H1 (cell line): Measurements from ENCODE around the gene RAP1A.

Experiments
- BCL11A ChIP-seq, 2 experiments: IDR thresholded peaks; one replicate each; pipeline ENCODE4 v1.6.1; 2011; ENCODE audit warnings: low read depth in 2 of 2, low read length in 2 of 2, mild to moderate bottlenecking in 2 of 2
- EZH2 ChIP-seq: fragments of 200-600 bp; sonication (generic); IDR thresholded peaks from 2 replicates; pipeline ENCODE4 v1.7.1; 2012; ENCODE audit warnings: low read depth, mild to moderate bottlenecking, moderate library complexity, low read length, inconsistent platforms; ENCODE audit not compliant: severe bottlenecking
- NRF1 ChIP-seq: IDR thresholded peaks from 2 replicates; pipeline ENCODE4 v1.6.1; 2011; ENCODE audit warnings: mild to moderate bottlenecking, low read depth, low read length, improper control_type of control experiment
- PHF8 ChIP-seq: fragments of 200-600 bp; sonication (generic); conservative IDR thresholded peaks from 2 replicates; pipeline ENCODE4 v1.7.1; 2012; ENCODE audit warnings: low read depth, mild to moderate bottlenecking, inconsistent platforms, low read length, moderate library complexity
- POLR2A ChIP-seq, 2 experiments: IDR thresholded peaks; 1 replicate in 1 of 2; 2 replicates in 1 of 2; pipeline ENCODE4 v1.6.1; 2011; ENCODE audit warnings: low read depth in 2 of 2, low read length in 2 of 2, mild to moderate bottlenecking in 2 of 2; ENCODE audit errors: control extremely low read depth in 1 of 2
- RXRA ChIP-seq: IDR thresholded peaks from 2 replicates; pipeline ENCODE4 v1.6.1; 2011; ENCODE audit warnings: low read depth, mild to moderate bottlenecking, low read length, moderate library complexity; ENCODE audit not compliant: insufficient read depth
- TAF1 ChIP-seq: IDR thresholded peaks from 2 replicates; pipeline ENCODE4 v1.6.1; 2011; ENCODE audit warnings: mild to moderate bottlenecking, low read depth, low read length
- ZNF274 ChIP-seq: IDR thresholded peaks from 2 replicates; pipeline ENCODE4 v1.7.0; 2012; ENCODE audit warnings: low read length, borderline replicate concordance; ENCODE audit errors: extremely low read depth
- TF ChIP-seq, protein P1 (sequence below), 3 experiments: IDR thresholded peaks; 1 replicate in 2 of 3; 2 replicates in 1 of 3; pipeline versions ENCODE4 v1.5.1 to v1.6.1; 2011; ENCODE audit warnings: low read length in 3 of 3, mild to moderate bottlenecking in 3 of 3, inconsistent platforms in 2 of 3, low read depth in 1 of 3, moderate library complexity in 1 of 3; ENCODE audit not compliant: insufficient read depth in 1 of 3; ENCODE audit errors: control extremely low read depth in 1 of 3
- TF ChIP-seq, protein P2 (sequence below): IDR thresholded peaks from 2 replicates; pipeline ENCODE4 v1.6.1; 2011; ENCODE audit warnings: low read depth, mild to moderate bottlenecking, low read length; ENCODE audit not compliant: insufficient read depth

DNA sequence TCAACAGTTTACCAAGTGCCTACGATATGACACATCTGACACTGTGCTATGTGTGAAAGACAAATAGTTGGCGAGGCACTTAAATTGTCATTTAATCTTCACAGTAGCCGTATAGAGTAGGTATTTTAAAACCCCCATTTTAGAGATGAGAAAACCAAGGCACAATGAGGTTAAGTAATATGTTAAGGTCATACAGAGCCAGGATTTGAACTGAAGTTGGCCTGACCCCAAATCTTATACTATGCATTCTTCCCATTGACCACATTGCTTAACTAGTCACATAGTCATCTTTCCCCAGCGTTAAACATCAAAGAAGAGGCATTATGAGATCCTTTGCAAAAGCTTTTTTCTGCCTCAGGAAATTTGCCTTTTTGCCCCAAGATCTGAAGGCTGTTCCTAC lies 115.7 kb downstream of the RAP1A start:
- TF ChIP-seq EZH2 (no peak), BCL11A (IDR thresholded peaks at IDR 0.05; ENCODE audit: low read depth in 2 of 2, low read length in 2 of 2) (no peak), NRF1 (no peak), TAF1 (no peak), RXRA (no peak), ZNF274 (no peak), POLR2A (IDR thresholded peaks at IDR 0.05; ENCODE audit: control extremely low read depth in 1 of 2, low read depth in 2 of 2, low read length in 2 of 2) (no peak), PHF8 (no peak)
- TF ChIP-seq, protein P1, sequence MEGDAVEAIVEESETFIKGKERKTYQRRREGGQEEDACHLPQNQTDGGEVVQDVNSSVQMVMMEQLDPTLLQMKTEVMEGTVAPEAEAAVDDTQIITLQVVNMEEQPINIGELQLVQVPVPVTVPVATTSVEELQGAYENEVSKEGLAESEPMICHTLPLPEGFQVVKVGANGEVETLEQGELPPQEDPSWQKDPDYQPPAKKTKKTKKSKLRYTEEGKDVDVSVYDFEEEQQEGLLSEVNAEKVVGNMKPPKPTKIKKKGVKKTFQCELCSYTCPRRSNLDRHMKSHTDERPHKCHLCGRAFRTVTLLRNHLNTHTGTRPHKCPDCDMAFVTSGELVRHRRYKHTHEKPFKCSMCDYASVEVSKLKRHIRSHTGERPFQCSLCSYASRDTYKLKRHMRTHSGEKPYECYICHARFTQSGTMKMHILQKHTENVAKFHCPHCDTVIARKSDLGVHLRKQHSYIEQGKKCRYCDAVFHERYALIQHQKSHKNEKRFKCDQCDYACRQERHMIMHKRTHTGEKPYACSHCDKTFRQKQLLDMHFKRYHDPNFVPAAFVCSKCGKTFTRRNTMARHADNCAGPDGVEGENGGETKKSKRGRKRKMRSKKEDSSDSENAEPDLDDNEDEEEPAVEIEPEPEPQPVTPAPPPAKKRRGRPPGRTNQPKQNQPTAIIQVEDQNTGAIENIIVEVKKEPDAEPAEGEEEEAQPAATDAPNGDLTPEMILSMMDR (IDR thresholded peaks at IDR 0.05; ENCODE audit: control extremely low read depth in 1 of 3, insufficient read depth in 1 of 3, low read depth in 1 of 3, low read length in 3 of 3): no peak
- TF ChIP-seq, protein P2, sequence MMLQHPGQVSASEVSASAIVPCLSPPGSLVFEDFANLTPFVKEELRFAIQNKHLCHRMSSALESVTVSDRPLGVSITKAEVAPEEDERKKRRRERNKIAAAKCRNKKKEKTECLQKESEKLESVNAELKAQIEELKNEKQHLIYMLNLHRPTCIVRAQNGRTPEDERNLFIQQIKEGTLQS: no peak
